Osteocyte (in vitro differentiated cells): ENCODE results near the gene ST8SIA5. TPM values are rescaled to one million over a fixed set of nuclear protein-coding genes. Genes with fewer than 3 reads are reported as not detected.

ENCODE experiments used
- DNase-seq: peaks from one replicate; pipeline ENCODE4 v3.0.0; 2021; ENCODE audit warnings: mixed read lengths; ENCODE audit not compliant: unreplicated experiment; ENCODE audit errors: extremely low spot score
- H3K27ac Mint-ChIP-seq: one replicate; pipeline ENCODE4 v1.8.0; 2021; ENCODE audit warnings: mild to moderate bottlenecking, mixed read lengths; ENCODE audit not compliant: unreplicated experiment
- H3K27me3 Mint-ChIP-seq: one replicate; pipeline ENCODE4 v1.8.0; 2021; ENCODE audit warnings: mixed read lengths; ENCODE audit not compliant: unreplicated experiment
- H3K36me3 Mint-ChIP-seq: one replicate; pipeline ENCODE4 v1.8.0; 2021; ENCODE audit warnings: mixed read lengths; ENCODE audit not compliant: unreplicated experiment
- H3K4me1 Mint-ChIP-seq: one replicate; pipeline ENCODE4 v1.8.0; 2021; ENCODE audit warnings: mixed read lengths; ENCODE audit not compliant: unreplicated experiment
- H3K4me3 Mint-ChIP-seq: one replicate; pipeline ENCODE4 v1.8.0; 2021; ENCODE audit warnings: mild to moderate bottlenecking, moderate library complexity, mixed read lengths; ENCODE audit not compliant: unreplicated experiment
- H3K9me3 Mint-ChIP-seq: one replicate; pipeline ENCODE4 v1.8.0; 2021; ENCODE audit warnings: mixed read lengths; ENCODE audit not compliant: unreplicated experiment
- total RNA-seq: library from RNA; stranded (reverse); gene quantifications from 2 replicates; pipeline ENCODE4 v1.2.1, GENCODE V29; 2021
- TF ChIP-seq, protein P1 (sequence below): fragments of 200-600 bp; sonication (generic); IDR thresholded peaks from 2 replicates; pipeline ENCODE4 v1.5.0; 2021; ENCODE audit warnings: antibody characterized with exemption, mild to moderate bottlenecking, moderate library complexity

Gene ST8SIA5
- total RNA-seq, 1 donor from 2014 or later = 0.30 TPM

DNA sequence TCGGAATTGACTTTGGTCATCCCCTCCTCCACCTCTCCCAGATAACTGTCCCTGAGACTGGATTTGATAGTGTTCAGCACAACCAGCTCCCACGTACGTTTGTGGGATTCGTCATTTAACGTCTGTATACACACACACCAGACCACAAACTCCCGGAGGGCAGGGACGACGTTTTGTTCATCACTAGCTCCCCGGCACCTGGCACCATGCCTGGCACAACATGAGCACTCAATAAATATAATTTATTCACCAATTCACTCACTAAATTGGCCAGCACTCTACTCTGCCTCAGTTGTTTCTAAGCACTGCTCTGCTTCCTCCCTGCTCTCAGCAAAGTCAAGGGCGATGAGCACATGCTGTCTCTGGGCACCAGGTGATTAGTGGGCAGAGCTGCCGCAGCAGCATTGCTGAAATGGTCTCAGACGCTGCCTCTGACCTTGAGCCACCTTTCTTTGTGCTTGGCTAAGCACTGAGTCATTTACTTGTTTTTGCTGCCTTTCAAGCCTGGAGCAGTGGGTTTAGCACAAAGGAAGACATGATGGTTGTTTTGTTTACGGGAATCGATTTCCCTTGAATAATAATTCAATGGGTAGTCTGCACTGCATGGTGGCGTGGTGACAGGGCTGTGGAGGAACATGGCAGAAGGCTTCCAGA is 80.5 kb downstream of the ST8SIA5 start:
- Mint-ChIP-seq H3K4me3 (no peak overlapping the region), H3K27ac (no peak overlapping the region), H3K9me3 (no peaks in the 10 kb centered on the region), H3K4me1 (no peaks in the 10 kb centered on the region), H3K36me3 (no peaks in the 10 kb centered on the region), H3K27me3 (peaks cover 17% of the 10 kb centered on the region)
- TF ChIP-seq, protein P1, sequence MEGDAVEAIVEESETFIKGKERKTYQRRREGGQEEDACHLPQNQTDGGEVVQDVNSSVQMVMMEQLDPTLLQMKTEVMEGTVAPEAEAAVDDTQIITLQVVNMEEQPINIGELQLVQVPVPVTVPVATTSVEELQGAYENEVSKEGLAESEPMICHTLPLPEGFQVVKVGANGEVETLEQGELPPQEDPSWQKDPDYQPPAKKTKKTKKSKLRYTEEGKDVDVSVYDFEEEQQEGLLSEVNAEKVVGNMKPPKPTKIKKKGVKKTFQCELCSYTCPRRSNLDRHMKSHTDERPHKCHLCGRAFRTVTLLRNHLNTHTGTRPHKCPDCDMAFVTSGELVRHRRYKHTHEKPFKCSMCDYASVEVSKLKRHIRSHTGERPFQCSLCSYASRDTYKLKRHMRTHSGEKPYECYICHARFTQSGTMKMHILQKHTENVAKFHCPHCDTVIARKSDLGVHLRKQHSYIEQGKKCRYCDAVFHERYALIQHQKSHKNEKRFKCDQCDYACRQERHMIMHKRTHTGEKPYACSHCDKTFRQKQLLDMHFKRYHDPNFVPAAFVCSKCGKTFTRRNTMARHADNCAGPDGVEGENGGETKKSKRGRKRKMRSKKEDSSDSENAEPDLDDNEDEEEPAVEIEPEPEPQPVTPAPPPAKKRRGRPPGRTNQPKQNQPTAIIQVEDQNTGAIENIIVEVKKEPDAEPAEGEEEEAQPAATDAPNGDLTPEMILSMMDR = no peak
- no peak for DNase-seq

DNA sequence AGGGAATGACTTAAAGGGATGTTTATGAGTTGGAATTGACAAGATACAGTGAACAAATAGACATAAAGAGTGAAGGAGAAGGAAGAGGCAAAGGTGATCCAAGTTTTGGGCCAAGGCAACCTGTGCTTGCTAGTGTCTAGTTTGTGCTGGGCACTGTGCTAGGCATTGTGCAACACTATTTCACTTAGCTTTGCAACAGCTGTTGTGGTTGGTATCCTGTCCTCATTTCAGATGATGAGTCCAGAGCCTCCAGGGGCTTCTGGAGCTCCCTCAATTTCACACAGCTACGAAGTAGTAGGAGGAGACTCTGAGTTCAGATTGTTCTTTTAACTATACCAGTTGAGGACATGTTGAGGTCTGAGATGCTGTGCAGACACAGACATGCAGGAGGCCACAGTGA is 81.7 kb downstream of the ST8SIA5 start:
- H3K4me3 Mint-ChIP-seq = no peak overlapping the region
- H3K4me1 Mint-ChIP-seq = no peaks in the 10 kb centered on the region
- no peaks in the 10 kb centered on the region for H3K36me3 Mint-ChIP-seq
- no peak for DNase-seq
- TF ChIP-seq, protein P1 = no peak
- H3K27ac Mint-ChIP-seq = no peak overlapping the region
- H3K27me3 Mint-ChIP-seq = peaks cover 28% of the 10 kb centered on the region
- no peaks in the 10 kb centered on the region for H3K9me3 Mint-ChIP-seq

GRCh38 chr18:46672062-46672970 is 84.5 kb downstream of the ST8SIA5 start:
- H3K36me3 Mint-ChIP-seq = no peaks in the 10 kb centered on the region
- no peak for DNase-seq
- H3K4me1 Mint-ChIP-seq = no peaks in the 10 kb centered on the region
- H3K27me3 Mint-ChIP-seq = peaks cover 30% of the 10 kb centered on the region
- TF ChIP-seq, protein P1 = no peak
- H3K27ac Mint-ChIP-seq = no peak overlapping the region
- H3K4me3 Mint-ChIP-seq = no peak overlapping the region
- no peaks in the 10 kb centered on the region for H3K9me3 Mint-ChIP-seq

DNA sequence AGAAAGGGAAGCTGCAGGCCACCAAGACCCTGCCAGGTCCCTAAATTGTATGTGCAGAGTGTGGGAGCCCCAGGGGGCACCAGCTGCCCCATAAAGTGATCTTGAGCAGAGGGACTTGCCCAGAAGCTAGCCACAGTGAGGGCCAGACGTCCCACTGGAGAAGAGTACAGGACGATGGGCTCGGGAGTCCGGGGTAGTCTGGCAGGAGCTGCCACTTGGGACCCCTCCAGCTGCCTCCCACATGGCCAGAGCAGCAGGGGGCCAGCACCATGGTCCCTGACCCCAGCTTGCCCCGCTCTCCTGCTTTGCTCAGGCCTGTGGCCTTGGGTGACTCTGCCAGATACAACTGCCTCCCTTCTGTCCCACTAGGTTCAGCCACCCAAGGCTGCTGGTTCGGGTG is 88.2 kb downstream of the ST8SIA5 start:
- TF ChIP-seq, protein P1 = no peak
- Mint-ChIP-seq H3K9me3 (no peaks in the 10 kb centered on the region), H3K27me3 (peaks cover 18% of the 10 kb centered on the region), H3K4me1 (no peaks in the 10 kb centered on the region), H3K27ac (no peak overlapping the region), H3K36me3 (no peaks in the 10 kb centered on the region), H3K4me3 (no peak overlapping the region)
- DNase-seq = no peak

DNA sequence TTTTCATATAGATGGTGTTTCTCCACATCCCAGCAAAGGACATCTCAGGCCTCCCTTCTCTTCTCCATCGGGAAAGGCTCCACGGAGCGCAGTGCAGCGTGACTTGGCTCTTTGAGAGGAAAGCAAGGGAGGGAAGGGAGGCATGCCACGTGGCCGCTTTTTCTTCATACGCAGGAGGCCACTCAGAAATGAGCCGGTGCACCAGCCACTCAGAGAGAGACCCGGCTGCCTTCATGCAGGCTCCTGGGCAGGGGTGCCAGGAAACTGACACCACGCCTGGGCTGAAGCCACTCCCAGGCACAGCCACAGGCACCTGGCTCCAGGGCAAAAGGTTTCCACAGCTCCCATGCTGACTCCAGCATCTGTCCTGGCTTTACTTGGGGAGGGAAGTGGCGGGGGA is 88.7 kb downstream of the ST8SIA5 start:
- Mint-ChIP-seq H3K9me3 (no peaks in the 10 kb centered on the region), H3K4me1 (no peaks in the 10 kb centered on the region), H3K27me3 (peaks cover 24% of the 10 kb centered on the region), H3K4me3 (no peak overlapping the region), H3K27ac (no peak overlapping the region), H3K36me3 (no peaks in the 10 kb centered on the region)
- TF ChIP-seq, protein P1 = no peak
- DNase-seq = no peak
